Measurements from ENCODE around the gene SHF.

The SHF gene

GRCh38 chr15:45234562-45235235, 46.9 kb upstream of the SHF start:
- Histone ChIP-seq H3K9me3 (ENCODE audit: control insufficient read depth, insufficient read depth, low read depth, low read length) (no peaks in the 10 kb centered on the region), H3K4me1 (ENCODE audit: control insufficient read depth, insufficient read depth, low read length) (no peaks in the 10 kb centered on the region), H3K36me3 (ENCODE audit: control insufficient read depth in 2 of 2, insufficient read depth in 1 of 2, low read length in 2 of 2) (no peaks in the 10 kb centered on the region), H3K27ac (ENCODE audit: extremely low read depth, low read depth, low read length) (no peak overlapping the region), H3K4me3 (ENCODE audit: low read depth, low read length) (no peak overlapping the region)
- ChIA-PET POLR2A (no interaction called here), CTCF (no interaction called here)
- no peak for TF ChIP-seq TCF7L2 (IDR thresholded peaks at IDR 0.05; ENCODE audit: borderline replicate concordance, low read depth, low read length)
- no peak for TF ChIP-seq ZNF24 (tag by site-specific recombination; IDR thresholded peaks at IDR 0.05)
- no peak for TF ChIP-seq ZNF548 (tag by site-specific recombination; IDR thresholded peaks at IDR 0.05)
- no peak for TF ChIP-seq BCL11A (tag by site-specific recombination; IDR thresholded peaks at IDR 0.05; ENCODE audit: low read depth)
- TF ChIP-seq SCRT1 (tag by site-specific recombination; IDR thresholded peaks at IDR 0.05; ENCODE audit: borderline replicate concordance), result no peak
- no peak for TF ChIP-seq ZNF514 (tag by site-specific recombination; IDR thresholded peaks at IDR 0.05)
- TF ChIP-seq, protein P1, sequence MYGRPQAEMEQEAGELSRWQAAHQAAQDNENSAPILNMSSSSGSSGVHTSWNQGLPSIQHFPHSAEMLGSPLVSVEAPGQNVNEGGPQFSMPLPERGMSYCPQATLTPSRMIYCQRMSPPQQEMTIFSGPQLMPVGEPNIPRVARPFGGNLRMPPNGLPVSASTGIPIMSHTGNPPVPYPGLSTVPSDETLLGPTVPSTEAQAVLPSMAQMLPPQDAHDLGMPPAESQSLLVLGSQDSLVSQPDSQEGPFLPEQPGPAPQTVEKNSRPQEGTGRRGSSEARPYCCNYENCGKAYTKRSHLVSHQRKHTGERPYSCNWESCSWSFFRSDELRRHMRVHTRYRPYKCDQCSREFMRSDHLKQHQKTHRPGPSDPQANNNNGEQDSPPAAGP (tag by site-specific recombination; IDR thresholded peaks at IDR 0.05), result no peak
- TF ChIP-seq ZNF248 (tag by site-specific recombination; IDR thresholded peaks at IDR 0.05), result no peak
- TF ChIP-seq REPIN1 (tag by site-specific recombination; IDR thresholded peaks at IDR 0.05; ENCODE audit: low read depth), result no peak
- TF ChIP-seq PRDM2 (tag by site-specific recombination; IDR thresholded peaks at IDR 0.05; ENCODE audit: borderline replicate concordance), result no peak
- no peak for TF ChIP-seq ZNF202 (tag by site-specific recombination; IDR thresholded peaks at IDR 0.05; ENCODE audit: borderline replicate concordance)
- TF ChIP-seq ZNF518A (tag by site-specific recombination; conservative IDR thresholded peaks at IDR 0.05; ENCODE audit: low read depth), result no peak
- no peak for TF ChIP-seq ZNF585B (tag by site-specific recombination; IDR thresholded peaks at IDR 0.05)
- TF ChIP-seq, protein P2, sequence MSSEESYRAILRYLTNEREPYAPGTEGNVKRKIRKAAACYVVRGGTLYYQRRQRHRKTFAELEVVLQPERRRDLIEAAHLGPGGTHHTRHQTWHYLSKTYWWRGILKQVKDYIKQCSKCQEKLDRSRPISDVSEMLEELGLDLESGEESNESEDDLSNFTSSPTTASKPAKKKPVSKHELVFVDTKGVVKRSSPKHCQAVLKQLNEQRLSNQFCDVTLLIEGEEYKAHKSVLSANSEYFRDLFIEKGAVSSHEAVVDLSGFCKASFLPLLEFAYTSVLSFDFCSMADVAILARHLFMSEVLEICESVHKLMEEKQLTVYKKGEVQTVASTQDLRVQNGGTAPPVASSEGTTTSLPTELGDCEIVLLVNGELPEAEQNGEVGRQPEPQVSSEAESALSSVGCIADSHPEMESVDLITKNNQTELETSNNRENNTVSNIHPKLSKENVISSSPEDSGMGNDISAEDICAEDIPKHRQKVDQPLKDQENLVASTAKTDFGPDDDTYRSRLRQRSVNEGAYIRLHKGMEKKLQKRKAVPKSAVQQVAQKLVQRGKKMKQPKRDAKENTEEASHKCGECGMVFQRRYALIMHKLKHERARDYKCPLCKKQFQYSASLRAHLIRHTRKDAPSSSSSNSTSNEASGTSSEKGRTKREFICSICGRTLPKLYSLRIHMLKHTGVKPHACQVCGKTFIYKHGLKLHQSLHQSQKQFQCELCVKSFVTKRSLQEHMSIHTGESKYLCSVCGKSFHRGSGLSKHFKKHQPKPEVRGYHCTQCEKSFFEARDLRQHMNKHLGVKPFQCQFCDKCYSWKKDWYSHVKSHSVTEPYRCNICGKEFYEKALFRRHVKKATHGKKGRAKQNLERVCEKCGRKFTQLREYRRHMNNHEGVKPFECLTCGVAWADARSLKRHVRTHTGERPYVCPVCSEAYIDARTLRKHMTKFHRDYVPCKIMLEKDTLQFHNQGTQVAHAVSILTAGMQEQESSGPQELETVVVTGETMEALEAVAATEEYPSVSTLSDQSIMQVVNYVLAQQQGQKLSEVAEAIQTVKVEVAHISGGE (tag by site-specific recombination; conservative IDR thresholded peaks at IDR 0.05; ENCODE audit: low read depth), result no peak
- TF ChIP-seq ZNF280C (tag by site-specific recombination; IDR thresholded peaks at IDR 0.05), result no peak
- no peak for TF ChIP-seq ZNF48 (tag by site-specific recombination; IDR thresholded peaks at IDR 0.05)
- no peak for TF ChIP-seq ZNF335 (tag by site-specific recombination; conservative IDR thresholded peaks at IDR 0.05)
- TF ChIP-seq GLIS2 (tag by site-specific recombination; IDR thresholded peaks at IDR 0.05), result no peak
